Amniotic stem cell (primary cell): Measurements from ENCODE around the gene EEFSEC.

Experiments used
- DNase-seq: peaks from one replicate; lab custom pipeline; 2025; lab: John Stamatoyannopoulos, UW

EEFSEC gene

DNA sequence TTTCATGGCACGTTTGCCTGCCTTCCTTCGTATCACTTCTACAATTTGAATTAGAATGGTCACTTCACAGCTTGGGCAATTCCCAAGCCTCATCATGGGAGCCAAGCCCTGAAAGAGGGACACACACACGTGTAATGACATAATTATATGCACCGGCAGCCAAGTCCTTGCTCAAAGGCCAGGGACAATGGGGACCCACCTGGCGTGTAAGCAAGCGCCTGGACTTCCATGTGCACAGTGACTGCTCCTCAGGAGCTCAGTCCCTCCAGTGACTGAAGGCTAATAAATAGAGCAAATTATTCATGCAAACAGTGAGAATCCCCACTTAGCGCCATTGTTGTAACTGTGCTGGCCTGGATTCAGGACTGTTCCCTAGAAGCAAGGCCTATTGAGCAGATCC is 198.3 kb downstream of the EEFSEC start:
- no peak for DNase-seq

DNA sequence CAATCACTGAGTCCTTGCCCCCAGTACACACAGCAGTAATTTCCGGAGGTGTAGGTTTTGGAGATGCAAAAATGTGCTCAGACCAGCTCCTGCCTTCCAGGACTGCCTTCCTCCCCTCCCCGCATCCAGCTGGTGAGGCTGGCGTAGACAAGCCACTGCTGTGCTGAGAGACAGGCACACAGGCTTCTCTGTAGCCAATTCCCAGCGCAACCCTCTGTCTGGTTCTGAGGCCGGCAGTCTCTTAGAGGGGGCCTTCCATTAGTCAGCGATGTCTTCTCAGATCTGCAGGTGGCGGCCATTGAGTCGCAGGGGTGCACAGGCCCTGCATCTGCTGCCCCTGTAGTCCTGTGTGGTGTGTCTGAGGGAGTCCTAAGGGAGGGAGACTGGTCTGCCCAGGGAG is 199.0 kb downstream of the EEFSEC start:
- DNase-seq, result no peak

DNA sequence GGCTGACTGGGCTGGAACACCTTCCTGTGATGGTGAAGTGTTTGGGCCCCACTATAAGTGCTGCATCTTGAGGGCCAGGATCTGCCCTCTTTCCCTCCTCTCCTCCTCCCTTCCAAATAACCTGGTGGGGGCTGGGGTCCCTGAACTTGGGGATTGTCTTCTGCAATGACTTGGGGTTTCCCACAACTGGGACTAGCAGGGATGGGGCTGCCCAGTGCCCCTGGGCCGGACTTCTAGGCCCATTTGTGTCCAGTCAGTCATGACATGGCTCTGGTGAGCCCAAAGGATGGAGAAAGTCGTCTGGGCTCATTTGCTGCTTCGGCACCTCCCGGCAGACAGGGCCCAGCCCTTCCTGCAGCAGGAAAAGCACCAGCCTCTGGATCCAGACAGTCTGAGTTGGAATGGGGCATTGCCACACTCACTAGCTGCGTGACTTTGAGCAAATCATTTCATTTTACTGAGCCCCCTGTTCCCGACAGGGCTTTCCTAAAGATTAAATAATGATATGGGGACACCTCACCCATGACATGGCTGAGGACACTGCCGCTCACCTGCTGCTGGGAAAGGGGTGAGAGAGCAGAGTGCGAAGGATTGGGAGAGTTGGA is 200.2 kb downstream of the EEFSEC start:
- no peak for DNase-seq

DNA sequence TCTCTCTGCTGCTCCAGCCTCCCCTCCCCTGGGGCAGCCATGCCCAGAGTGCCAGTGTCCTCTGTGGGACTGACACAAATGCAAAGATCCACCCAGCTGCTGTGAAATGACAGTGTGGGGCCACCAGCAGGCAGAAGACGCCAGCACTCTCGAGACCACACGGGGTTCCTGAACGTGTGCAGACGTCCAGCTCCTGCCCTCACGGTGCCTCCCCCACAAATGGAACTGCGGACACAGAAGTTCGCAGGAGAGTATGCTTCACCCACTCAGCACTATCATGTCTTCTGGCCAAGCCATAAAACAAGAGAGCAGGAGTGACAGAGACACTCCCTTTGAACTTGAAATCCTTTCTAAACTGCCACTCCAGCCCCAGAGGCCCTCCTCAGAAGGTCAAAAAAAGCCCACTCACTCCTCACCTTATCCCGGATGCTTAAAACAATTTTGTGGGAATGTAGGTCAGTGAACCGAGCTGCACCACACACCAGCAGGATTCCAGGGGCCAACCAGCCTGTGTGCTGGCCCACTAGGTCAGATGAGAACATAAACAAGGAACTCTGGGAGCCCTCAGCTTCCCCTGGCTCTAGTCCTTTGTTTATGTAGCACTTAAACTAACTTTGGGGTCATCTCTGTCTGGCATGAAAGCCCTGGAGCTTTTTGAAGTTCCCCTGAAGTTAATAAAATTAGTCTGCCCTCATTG is 200.9 kb downstream of the EEFSEC start:
- DNase-seq, result no peak

DNA sequence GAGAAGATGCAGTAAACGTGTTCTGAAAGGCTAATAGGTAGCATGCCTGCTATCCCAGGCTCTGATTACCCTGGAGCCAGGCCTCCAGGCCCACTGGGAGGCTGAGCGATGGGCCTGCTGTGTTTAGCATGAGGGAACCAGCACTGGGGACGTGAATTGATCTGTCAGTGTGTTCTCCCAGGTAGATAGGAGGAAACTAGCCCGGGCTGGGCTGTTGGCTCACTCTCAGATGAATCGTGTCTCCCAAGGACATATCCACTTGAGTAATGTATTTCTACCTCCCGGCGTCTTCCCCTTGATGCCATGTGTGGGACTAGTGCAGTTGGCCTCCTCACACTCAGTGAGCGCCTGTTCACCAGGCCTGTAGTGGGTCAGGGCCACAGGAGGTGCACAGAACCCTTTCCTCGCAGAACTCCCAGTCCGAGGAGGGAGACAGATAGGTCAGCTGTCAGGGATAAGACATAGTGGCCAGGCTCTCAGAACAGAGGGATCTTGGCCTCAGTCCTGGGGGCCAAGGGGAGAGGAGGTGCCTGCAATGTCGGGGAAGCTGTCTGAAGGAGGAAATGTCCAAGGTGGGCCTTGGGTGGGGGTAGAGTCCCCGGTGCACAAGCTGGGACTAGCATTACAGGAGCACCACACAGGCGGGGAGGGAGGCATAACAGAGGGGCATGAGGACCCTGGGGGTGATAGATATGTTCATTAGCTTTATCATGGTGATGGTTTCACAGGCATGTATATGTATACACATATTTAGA is 201.7 kb downstream of the EEFSEC start:
- DNase-seq, result no peak

DNA sequence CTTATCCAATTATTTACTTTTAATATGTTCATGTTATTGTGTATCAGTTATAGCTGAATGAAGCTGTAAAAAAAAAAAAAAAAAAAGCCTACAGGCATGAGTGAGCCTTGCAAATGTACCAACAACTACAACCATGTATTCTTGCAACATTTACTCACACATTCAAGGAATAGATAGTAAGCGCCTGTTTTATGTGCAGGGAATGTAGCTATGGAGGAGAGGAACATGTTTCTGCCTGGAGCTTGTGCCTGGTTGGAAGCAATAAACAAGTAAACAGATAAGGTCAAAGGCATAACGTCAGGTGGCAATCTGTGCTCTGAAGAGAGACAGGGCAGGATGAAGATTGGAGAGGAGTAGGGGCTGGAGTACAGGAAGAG is 202.2 kb downstream of the EEFSEC start:
- DNase-seq, result no peak

DNA sequence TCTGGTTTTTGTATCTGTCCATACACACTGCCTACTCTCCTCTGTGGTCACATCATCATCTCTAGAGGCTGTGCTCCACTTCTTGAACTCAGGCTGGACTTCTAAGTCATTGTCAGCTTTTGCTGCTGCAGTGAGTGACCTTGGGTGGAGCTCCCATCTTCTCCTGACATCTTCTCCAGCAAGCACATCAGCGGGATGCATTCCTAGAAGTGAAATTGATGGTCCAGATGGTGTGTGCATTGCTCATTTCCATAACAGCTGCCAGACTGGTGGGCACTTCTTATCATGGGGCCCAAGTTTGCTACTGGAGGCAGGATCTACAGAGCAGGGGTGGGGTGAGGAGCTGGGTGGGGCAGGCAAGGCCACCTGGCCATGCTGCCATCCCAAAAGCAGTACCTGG is 203.5 kb downstream of the EEFSEC start:
- DNase-seq, result no peak

DNA sequence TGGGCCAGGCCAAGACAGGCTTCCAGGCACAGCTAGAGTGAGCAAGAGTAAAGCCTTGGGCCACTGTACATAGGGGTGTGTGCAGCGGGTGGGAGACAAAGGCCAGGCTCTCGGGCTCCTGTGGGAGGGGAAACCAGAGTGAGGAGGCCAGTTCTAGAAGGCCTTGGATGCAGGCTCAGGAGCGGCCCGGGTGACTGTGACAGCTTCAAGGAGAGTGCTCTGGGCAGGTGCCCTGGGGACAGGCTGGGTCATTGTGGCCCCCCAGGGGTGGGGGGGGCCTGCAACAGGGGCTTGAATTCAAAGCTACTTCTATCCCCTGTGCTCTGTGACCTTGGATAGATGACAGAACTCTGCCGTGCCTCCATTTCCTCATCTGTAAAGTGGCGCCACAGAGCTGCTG is 204.3 kb downstream of the EEFSEC start:
- DNase-seq, result no peak

DNA sequence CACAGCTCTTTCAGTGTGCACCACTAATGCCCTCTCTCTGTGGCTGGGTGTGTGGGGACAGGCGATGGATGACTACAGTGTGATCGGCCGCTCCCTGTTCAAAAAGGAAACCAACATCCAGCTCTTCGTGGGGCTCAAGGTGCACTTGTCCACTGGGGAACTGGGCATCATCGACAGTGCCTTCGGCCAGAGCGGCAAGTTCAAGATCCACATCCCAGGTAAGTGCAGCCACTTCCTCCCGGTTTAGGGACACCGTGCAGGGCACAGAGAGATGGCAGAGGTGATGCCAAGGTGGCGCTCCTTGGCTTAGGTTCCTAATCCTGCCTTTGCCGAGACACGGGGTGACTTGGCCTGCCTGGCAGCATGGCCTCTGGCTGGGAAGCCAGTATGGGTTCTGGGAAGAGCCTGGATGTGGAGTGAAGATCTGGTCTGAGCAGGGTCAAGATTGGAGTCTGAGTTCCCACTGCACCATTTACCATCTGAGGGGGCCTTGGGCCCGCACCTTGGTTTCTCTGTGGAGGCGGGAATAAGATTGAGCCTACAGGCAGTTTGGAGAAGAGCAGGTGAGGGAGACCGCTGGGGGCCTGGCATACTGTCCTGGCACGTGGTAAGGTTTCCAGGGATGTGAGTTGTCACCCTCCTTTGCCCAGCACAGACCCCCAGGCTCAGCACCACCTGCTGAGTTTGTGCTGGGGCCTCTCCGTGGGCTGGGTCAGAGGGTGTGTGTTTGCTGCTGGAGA is 205.0 kb downstream of the EEFSEC start:
- DNase-seq, result no peak

DNA sequence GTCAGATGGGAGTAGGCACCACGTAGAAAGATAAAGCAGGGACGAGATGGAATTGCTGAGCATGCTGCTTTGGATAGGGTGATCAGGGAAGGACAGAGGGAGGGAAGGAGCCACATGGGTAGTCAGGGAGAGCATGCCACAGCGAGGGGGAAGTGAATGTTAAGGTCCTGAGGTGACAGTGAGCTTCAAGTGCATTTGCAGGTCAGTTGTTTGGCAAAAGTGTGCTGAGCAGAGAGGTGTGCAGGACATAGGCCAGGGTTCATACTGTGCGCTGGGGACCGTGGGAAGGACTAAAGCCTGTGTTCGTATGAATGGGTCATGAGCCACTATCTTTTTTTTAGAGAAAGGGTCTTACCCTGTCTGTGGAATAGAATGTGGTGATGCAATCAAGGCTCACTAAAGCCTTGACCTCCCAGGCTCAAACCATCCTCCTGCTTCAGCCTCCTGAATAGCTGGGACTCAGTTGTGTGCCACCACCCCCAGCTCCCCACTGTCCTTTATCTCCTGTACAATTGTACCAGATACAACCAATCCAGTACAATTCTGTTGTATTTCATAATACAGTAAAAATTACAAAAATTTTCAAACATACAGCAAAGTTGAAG is 205.9 kb downstream of the EEFSEC start:
- no peak for DNase-seq

DNA sequence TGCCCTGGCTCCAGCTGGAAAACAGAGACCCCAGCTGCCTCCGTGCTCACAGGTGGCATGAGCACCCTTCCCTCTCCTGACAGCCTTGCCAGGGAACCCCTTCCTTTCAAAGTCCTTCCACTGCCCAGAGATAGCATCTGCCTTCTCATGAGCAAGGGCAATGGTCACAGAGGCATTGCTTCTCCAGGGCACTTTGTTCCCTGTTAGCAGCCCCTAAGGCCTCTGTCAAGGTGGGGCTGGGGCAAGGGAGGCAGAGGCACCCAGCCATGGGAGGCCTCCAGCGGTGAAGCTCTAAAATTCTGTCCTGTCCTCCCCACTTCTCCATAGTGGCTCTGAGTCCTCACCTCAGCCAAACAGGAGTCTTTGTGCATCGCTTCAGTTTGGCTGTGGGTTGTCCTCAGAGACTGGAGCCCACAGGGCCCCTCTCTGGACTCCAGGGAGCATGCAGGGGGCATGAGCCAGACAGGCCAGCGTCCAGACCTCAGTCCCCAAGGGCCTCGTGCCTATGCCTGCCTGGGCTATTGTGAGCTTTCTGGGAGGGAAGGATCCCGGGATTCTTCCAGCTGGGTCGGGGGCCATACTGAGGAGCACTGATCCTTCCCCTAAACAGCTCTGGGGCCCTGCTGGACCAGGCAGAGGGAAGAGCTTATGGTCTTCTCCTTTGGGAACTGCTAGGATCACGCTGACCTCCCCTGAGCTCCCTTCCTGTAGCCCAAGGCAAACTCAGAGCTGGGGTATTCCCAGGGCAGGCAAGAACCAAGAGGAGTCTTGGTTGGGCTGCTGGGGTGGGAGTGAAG is 206.8 kb downstream of the EEFSEC start:
- no peak for DNase-seq

DNA sequence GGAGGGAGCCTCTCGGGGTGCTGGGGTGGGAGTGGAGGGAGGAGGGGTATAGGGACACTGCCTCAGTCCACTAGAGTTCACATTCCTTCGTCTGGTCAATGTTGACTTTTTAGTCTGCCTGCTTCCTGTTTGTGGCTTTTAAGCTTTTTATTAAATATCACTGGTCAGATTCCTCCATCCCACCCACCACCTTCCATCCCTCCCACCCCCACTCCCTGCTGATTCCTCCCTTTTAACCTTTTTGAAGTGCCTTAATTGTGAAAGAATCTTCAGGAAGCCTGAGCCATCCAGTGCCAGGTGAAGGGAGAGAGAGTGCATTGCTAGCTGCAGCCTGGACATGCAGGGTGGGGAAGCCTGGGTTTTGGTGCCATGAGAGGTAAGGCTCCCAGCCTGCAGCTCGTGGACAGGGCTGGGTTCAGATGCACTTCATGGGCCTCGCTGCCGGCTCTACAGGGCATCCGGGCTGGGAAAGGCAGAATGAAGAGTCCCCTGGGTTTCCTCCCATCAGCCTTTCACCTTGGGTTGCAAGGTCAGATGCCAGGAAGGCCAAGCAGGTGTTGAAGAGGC is 207.5 kb downstream of the EEFSEC start:
- DNase-seq, result no peak

DNA sequence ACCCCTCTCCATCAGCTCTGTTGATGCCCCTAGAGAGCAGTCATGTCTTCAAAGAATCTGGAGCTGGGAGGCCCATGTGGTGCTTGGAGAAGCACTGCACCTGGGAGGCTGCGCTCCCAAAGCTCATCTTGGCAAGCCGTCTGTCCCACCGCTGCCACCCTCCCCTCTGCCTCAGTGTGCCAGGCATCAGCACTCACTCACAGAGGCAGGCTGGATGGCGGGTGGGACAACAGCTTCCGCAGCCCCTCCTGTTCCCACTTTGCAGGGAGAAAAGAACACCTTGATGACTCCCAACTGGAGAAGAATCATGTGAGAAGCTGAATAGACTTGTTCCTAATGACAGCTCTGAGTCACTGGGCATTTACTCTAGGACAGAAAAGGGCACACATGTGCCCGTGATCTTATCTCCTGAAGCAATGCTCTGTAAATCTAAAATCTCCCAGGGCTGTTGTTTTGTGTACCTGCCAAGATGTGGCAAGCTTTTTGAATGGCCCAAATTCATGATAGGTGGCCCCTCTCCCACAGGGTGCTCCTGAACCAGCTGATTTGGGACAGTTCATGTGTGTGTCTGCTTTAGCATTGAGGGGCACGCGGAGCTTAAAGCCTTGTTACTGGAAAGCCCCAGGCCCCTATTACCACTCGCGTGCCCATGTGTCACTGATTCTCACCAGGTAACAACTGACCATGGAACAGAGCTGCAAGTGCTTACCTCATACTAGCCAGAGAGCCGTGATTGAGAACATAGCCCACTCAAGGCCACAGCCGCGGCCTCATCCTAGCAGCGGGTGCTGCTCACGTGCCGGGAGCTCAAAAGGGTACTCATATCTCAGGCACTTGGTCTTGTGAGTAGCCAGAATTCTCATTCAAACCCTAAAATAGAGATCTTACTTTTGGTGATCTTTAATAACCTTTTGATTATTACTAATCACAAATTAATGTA is 209.0 kb downstream of the EEFSEC start:
- DNase-seq, result no peak

DNA sequence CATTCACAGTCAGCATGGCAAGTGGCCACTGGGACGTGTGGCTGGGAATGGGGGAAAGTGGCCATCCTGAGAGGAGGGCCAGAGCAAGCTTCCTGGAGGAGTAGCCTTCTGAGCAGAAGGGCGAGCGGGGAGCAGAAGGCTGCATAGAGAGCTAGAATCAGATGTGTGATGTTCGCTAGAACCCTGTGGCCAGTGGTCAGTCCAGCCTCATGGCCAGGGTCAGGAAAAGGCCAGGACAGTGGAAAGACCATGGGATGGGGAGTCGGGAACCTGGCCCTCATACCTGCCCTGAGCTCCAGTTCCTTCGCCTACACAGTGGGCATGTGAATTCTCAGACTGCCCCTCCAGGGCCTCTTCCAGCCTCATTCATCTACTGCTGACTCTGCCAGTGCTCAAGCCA is 211.0 kb downstream of the EEFSEC start:
- DNase-seq, result no peak

DNA sequence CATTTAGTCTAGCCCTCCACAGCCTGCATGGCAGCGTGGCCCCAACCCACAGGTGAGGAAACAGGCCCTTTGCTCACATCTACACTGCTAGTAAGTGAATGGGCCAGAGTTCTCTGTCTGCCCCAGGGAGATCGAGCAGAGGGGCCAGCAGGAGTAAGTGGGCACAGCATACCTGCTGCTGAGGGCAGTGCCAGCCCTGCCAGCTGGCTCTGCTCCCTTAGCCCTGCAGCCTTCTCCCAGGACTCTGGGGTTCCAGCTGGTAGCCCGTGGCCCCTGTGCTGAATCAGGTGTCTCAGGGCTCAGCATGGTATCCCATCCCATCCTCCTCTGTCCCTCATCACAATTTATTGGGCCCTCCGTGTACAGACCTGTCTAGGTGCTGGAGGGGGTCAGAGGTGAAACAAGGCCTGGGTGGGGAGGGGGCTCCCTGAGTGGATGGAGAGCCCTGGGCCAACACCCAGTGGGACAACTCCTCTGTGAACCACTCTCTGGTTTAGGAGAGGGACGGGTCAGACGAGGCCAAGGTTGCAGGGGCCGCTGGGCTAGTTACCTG is 211.6 kb downstream of the EEFSEC start:
- DNase-seq, result no peak

DNA sequence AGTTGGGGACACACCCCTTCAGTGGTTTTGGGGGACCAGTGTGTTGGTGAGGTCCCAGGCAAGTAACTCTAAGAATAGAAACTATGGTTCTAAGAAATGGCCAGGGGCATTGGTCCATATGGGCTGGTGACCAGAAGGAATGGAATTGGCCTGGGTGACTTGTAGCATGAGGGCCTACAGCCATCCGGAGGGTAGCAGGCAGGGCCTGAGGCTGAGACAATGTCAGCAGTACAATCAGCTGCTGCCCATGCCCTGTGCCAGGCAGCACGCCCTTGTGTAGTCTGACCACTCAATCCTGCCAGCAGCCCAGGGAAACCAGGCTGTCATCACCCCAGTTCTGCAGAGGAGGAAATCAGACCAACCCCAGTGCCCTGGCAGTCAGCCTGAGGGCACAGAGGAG is 212.9 kb downstream of the EEFSEC start:
- DNase-seq, result no peak

DNA sequence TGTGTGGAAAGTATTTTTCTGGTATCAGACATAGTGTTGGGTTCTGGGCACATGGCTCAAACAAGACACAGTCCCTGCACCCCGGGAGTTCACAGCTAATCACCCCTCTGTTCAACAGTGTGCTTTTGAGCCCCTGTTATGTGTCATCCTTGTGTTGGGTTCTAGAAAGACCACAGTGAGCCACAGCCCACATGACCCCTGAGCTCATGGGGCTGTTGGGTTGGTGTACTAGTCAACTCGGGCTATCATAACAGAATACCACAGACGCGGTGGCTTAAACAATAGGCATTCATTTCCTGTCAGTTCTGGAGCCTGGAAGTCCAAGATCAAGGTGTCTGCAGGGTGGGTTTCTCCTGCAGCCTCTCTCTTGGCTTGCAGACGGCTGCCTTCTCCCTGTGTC is 213.4 kb downstream of the EEFSEC start:
- no peak for DNase-seq

DNA sequence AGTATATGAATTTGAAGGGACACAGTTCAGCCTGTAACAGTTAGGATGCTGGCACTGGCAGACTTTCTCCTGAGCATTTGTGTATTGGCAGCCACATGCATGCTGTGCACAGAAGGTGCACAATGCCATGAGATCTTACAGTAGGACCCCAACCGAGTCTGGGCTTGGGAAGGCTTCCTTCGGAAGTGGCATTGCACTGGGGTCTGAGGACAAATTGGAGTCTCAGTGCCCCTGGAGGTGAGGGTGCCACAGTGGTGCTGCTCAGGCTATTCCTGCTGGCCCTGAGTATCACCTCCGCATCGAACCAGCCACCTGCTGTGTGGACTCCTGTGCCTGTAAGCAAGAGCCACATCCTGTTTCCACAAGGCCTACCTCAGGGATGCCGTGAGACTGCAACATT is 213.9 kb downstream of the EEFSEC start:
- DNase-seq, result no peak

DNA sequence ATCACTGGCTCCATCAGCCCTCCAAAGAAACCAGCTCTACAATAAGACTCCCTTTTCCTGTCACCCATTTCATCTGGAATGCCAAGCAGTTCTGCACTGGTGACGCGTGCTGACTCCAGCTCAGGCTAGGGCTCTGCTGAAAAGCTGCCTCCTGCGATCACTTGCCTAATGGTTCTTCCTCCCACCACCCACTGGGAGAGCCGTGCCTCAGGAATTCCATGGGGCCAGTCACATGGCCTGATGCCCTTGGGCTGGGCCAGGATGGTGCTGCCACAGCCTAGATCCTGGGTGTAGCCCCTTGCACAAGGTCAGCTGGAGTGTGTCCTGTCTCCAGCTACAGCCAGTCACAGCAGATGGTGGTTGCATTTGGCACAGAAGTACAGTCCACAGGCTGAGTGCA is 214.5 kb downstream of the EEFSEC start:
- DNase-seq, result no peak

DNA sequence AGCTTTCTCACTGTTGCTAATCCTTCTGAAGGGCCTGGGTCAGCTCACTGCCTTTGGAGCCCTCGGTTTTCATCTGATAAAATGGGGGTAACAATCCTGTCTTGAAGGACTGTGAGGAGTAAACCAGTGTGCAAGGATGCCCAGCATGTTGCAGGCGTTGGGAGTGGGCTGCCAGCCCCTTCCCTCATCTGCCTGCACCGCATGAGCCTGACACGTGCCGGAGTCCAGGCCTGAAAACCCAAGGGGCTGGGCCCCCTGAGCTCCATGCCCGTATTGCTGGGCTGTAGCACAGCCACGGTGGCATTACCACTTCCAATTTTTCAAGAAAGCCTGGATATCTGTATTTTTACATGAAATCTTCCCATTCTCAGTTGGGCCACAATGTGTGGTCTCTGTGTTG is 215.3 kb downstream of the EEFSEC start:
- DNase-seq, result no peak
